ENCODE measurements around the gene TRAPPC11. TPM values are rescaled to one million over a fixed set of nuclear protein-coding genes. Genes with fewer than 3 reads are reported as not detected.

Gene TRAPPC11
- total and polyA plus RNA-seq, 2 of the 13 experiments (the other 11 are each of a cell fraction or from before 2014, with no cell fraction given), result 18.0 to 23.2 TPM

DNA sequence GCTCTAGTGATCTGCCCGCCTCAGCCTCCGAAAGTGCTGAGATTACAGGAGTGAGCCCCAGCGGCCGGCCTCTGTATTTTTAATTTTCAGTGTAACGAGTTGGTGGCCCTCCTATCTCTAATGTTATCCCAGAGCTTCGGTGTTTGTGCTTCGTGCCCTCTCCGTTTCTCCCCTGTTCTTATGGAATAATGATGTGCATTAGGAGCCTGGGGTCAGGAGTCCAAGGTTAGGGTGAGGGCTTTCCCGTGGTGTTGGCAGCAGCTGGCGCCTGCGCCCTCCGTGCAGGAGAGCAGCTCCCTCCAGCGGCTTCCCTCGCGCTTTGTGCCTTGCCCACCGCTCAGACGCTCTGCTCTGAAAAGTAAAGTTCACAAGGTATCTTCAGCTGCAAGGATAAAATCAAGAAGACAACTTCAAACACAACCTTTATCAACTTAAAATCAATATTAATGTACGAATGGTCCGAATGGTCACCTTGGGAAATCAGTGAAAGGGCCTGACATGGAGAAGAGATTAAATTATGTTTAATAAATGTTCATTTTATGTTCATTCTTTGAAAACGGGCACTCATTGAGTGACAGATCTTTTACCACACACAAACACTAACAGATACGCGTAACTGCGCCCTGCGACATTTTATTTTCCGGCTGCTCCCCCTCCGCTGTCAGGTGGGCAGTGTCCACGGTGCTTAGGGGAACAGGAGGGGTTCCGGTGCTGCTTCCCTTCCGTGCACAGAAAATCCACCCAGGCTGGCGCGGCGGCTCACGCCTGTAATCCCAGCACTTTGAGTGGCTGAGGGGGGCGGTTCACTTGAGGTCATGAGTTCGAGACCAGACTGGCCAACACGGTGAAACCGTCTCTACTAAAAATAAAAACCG, 62.4 kb downstream of the TRAPPC11 start (continued):
- TF ChIP-seq, protein P1, sequence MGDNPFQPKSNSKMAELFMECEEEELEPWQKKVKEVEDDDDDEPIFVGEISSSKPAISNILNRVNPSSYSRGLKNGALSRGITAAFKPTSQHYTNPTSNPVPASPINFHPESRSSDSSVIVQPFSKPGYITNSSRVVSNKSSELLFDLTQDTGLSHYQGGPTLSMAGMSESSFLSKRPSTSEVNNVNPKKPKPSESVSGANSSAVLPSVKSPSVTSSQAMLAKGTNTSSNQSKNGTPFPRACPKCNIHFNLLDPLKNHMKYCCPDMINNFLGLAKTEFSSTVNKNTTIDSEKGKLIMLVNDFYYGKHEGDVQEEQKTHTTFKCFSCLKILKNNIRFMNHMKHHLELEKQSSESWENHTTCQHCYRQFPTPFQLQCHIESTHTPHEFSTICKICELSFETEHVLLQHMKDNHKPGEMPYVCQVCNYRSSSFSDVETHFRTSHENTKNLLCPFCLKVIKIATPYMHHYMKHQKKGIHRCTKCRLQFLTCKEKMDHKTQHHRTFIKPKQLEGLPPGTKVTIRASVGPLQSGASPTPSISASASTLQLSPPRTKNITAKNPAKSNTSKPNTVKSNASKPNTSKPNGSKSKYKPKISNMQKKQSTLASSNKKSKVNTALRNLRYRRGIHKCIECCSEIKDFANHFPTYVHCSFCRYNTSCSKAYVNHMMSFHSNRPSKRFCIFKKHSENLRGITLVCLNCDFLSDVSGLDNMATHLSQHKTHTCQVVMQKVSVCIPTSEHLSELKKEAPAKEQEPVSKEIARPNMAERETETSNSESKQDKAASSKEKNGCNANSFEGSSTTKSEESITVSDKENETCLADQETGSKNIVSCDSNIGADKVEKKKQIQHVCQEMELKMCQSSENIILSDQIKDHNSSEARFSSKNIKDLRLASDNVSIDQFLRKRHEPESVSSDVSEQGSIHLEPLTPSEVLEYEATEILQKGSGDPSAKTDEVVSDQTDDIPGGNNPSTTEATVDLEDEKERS (CRISPR knock-in tag; IDR thresholded peaks at IDR 0.05), result no peak
- TF ChIP-seq, protein P2, sequence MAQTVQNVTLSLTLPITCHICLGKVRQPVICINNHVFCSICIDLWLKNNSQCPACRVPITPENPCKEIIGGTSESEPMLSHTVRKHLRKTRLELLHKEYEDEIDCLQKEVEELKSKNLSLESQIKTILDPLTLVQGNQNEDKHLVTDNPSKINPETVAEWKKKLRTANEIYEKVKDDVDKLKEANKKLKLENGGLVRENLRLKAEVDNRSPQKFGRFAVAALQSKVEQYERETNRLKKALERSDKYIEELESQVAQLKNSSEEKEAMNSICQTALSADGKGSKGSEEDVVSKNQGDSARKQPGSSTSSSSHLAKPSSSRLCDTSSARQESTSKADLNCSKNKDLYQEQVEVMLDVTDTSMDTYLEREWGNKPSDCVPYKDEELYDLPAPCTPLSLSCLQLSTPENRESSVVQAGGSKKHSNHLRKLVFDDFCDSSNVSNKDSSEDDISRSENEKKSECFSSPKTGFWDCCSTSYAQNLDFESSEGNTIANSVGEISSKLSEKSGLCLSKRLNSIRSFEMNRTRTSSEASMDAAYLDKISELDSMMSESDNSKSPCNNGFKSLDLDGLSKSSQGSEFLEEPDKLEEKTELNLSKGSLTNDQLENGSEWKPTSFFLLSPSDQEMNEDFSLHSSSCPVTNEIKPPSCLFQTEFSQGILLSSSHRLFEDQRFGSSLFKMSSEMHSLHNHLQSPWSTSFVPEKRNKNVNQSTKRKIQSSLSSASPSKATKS (CRISPR knock-in tag; IDR thresholded peaks at IDR 0.05), result no peak
- TF ChIP-seq HOXA7 (CRISPR knock-in tag; IDR thresholded peaks at IDR 0.05), result no peak
- TF ChIP-seq TBX2 (CRISPR knock-in tag; IDR thresholded peaks at IDR 0.05; ENCODE audit: borderline replicate concordance), result peak; percentile 21; the same call in 1 of the 2 replicates
- TF ChIP-seq, protein P3, sequence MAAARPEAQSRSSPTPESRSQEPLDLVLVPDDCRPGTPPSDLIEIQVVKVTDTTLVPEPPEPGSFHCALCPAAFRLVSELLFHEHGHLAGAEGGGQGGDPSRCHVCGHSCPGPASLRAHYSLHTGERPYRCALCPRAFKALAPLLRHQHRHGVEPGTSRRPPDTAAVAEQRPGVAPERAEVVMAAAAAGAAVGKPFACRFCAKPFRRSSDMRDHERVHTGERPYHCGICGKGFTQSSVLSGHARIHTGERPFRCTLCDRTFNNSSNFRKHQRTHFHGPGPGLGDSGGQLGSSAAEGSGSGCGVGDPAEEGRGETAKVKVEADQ (CRISPR knock-in tag; IDR thresholded peaks at IDR 0.05; ENCODE audit: borderline replicate concordance), result no peak
- TF ChIP-seq EZH2 (conservative IDR thresholded peaks at IDR 0.05; ENCODE audit: low read depth, low read length), result no peak
- TF ChIP-seq, protein P4, sequence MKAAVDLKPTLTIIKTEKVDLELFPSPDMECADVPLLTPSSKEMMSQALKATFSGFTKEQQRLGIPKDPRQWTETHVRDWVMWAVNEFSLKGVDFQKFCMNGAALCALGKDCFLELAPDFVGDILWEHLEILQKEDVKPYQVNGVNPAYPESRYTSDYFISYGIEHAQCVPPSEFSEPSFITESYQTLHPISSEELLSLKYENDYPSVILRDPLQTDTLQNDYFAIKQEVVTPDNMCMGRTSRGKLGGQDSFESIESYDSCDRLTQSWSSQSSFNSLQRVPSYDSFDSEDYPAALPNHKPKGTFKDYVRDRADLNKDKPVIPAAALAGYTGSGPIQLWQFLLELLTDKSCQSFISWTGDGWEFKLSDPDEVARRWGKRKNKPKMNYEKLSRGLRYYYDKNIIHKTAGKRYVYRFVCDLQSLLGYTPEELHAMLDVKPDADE (CRISPR knock-in tag; IDR thresholded peaks at IDR 0.05), result no peak
- TF ChIP-seq ZNF558 (CRISPR knock-in tag; IDR thresholded peaks at IDR 0.05; ENCODE audit: borderline replicate concordance), result no peak
- TF ChIP-seq ZNF577 (CRISPR knock-in tag; IDR thresholded peaks at IDR 0.05; ENCODE audit: borderline replicate concordance, low read depth), result no peak
- no peak for TF ChIP-seq ZNF891 (CRISPR knock-in tag; IDR thresholded peaks at IDR 0.05)
- no peak for TF ChIP-seq EEA1 (CRISPR knock-in tag; IDR thresholded peaks at IDR 0.05; ENCODE audit: borderline replicate concordance)
- TF ChIP-seq ZNF768 (CRISPR knock-in tag; IDR thresholded peaks at IDR 0.05), result 0 out of 2 replicates have a peak, but pooled peaks have one; percentile 14
- no peak for TF ChIP-seq ZFP37 (CRISPR knock-in tag; IDR thresholded peaks at IDR 0.05; ENCODE audit: borderline replicate concordance)
- TF ChIP-seq ZFP82 (CRISPR knock-in tag; IDR thresholded peaks at IDR 0.05; ENCODE audit: borderline replicate concordance), result no peak
- no peak for TF ChIP-seq ATRX (CRISPR knock-in tag; IDR thresholded peaks at IDR 0.05; ENCODE audit: borderline replicate concordance)
- TF ChIP-seq KAT2B (IDR thresholded peaks at IDR 0.05; ENCODE audit: borderline replicate concordance, low read depth, low read length), result no peak
- TF ChIP-seq ZNF556 (CRISPR knock-in tag; IDR thresholded peaks at IDR 0.05; ENCODE audit: borderline replicate concordance), result 0 out of 2 replicates have a peak, but pooled peaks have one; percentile 16
- TF ChIP-seq SIX1 (CRISPR knock-in tag; IDR thresholded peaks at IDR 0.05; ENCODE audit: borderline replicate concordance), result no peak
- no peak; the same call in 1 of the 2 replicates for TF ChIP-seq GFI1 (CRISPR knock-in tag; IDR thresholded peaks at IDR 0.05; ENCODE audit: borderline replicate concordance)
- TF ChIP-seq FOXA3 (CRISPR knock-in tag; IDR thresholded peaks at IDR 0.05), result peak; percentile 56; the same call in 1 of the 2 replicates
- peak; percentile 39; the same call in 1 of the 2 replicates for TF ChIP-seq CBX5 (CRISPR knock-in tag; IDR thresholded peaks at IDR 0.05; ENCODE audit: borderline replicate concordance)
- no peak for TF ChIP-seq TSC22D2 (CRISPR knock-in tag; IDR thresholded peaks at IDR 0.05; ENCODE audit: borderline replicate concordance)
